NCI-H2107 (cell line): ENCODE measurements around the gene ISCU.
"Not testable (repeated sequence)": the region's sequence is repeated elsewhere in the genome, so short reads cannot be mapped to it uniquely, and the experiment has no call there.

Source experiments
- DNase-seq: peaks from one replicate; lab custom pipeline; 2025; lab: John Stamatoyannopoulos, UW

The ISCU gene

DNA sequence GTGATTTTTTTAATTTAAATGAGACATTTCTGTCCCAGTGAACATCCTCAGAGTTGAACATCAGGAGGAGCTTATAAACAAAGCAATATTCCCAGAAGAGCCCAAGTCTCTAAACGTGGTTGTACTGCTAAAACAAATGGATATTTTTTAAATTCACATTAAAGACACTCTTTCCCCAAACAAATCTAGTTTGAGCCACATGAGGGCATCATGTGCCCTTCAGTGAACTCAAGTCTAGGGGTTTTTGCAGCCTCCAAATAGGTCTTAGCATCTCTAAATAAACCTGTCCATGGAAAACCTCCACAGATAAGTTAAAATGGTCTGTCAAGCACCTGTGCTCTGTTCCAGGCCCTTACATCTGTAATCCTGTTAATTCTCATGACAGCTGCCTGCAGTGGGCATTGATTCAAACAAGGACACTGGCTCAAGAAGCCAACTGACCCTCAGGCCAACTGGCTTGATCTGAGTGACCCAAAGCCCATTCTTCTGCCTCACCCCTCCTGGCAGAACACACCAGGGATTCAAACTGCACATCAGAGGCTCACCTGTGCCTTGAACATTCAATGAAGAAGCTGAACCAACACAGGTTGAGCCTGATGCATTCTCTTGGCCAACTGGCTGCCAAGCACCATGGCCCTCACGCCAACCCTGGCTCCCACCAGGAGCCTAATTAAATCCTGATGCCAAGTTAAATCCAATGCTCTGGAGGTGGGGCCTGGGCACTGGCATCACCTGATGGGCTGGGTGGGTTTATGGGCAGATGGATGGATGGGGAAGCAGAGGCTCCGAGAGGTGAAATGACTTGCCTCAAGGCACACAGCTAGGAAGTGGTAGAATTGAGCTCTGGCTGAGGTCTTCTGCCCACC, 8.6 kb downstream of the ISCU start:
- no peak for DNase-seq

DNA sequence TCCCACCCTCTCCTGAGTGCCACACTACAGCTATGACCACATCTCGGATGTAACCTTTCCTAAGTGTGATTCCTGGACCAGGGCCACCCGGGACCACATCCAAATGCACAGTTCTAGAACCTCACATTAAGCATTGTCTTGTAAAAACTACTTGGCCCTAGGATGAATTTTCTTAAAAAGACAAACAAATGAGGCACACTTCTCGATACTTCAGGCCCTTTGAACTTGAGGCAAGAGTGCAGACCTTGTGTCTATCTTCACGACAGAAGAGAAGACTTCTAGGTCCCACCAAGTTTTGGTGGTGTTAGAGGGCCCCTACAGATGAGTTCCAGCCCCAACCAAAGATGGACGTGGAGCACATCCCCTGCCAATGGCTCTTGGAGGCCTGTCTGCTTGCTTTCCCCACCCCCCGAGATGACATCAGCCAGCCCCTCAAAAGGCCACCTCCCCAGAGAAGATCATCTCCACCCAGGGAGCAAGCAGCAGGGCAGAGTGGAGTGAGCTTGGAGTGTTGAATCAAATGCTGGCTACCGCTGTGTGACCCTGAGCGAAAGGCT, 9.3 kb downstream of the ISCU start:
- DNase-seq, result no peak

DNA sequence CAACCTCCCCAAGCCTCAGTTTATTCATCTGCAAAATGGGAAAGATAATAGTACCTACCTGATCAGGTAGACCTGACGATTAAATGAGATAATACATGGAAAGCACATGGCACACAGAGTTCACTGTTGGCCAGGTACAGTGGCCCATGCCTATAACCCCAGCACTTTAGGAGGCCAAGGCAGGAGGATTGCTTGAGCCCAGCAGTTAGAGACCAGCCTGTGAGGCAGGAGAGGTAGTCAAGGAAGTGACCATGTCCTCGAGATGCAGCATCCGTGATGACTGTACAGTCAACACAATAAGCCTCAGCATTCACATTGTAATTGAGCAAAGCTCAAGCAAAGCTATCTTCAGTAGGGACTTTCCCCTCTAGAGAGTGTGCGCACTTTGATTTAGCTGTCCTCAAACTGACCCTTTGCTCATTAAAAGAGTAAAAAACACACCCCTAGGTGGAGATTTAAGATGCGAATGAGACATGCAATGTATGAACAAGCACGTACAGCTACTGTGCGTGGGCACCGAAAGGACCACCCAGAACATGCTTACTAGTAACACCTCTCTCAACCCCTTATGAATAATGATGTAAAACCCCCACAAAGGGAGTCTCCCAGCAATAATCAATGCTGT, 9.9 kb downstream of the ISCU start:
- DNase-seq, result no peak

DNA sequence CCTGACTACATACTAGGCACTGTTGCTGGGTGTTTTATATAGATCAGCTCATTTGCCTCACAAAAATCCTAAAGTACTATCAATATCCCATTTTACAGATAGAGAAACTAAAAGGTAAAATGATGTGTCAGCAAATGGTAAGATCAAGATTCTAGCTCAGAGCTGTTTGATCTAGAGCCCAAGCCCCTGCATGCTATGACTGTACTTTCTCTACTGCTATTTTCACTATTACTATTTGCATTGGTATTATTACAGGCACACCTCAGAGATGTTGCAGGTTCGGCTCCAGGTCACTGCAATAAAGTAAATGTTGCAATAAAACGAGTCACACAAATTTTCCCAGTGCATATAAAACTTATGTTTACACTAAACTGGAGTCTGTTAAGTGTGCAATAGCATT, 10.9 kb downstream of the ISCU start:
- DNase-seq, result no peak

DNA sequence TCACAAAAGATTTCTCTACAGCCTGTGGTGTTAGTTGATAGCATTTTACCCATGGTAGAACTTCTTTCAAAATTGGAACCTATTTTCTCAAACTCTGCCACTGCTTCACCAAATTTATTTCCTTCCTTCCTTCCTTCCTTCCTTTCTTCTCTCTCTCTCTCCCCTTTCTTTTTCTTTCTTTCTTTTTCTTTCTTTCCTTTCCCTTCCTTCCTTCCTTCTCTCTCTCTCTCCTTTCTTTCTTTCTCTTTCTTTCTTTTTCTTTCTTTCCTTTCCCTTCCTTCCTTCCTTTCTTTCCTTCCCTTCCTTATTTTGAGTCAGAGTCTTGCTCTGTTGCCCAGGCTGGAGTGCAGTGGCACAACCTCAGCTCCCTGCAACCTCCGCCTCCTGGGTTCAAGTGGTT, 11.9 kb downstream of the ISCU start:
- not testable (repeated sequence) for DNase-seq

DNA sequence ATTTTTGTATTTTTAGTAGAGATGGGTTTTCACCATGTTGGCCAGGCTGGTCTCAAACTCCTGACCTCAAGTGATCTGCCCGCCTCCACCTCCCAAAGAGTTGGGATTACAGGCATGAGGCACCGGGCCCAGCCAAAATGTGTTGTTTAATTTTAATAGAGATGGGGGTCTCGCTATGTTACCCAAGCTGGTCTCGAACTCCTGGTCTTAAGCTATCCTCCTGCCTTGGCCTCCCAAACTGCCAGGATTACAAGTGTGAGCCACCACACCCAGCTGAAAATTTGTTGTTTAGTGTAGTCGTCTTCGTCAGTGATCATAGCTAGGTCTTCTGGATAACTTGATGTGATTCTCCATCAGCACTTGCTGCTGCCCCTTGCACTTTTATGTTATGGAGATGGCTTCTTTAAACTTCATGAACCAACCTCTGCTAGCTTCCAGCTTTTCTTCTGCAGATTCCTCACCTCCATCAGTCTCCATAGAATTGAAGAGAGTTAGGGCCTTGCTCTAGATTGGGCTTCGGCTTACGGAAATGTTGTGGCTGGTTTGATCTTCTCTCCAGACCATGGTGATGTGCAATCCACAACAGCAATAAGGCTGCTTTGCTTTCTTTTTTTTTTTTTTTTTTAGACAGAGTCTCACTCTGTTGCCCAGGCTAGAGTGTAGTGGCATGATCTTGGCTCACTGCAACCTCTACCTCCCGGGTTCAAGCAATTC, 13.0 kb downstream of the ISCU start:
- DNase-seq, result no peak

DNA sequence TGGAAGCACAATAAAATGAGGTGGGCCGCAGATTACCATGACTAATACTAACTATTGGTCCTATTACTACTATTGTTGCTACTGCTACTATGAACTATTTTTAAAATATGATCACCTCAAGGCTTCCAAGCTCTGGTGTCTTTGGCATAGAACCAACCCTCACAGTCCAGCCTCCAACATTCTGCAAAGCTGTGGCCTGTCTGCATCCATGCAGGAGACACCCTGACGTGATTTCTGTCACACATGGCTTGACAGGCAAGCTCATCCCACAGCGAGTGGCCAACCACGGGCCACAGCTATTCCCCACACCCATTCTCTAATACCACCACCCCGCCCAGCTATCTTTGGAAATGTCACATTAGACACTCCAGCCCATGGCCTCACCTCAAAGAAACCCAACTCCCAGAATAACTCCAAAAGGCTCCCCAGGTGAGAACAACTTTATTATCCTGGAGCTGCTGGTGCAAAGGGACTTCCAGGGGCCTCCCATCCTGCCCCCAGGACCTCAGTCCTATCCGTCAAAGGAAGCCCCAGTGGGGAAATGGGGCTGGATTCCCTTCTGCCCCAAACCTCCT, 14.4 kb downstream of the ISCU start:
- no peak for DNase-seq

DNA sequence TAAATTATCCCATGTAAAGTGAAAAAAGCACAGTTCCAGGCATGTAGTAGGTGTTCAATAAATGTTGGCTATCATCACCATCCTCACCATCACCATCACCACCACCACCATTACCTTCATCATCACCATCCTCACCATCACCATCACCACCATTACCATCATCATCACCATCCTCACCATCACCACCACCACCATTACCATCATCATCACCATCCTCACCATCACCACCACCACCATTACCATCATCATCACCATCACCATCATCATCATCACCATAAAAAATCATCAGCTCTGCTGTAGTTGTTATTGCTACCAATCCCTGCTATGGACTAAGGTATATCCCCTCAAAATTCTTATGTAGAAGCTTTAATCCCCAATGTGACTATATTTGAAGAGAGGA, 15.1 kb downstream of the ISCU start:
- DNase-seq, result no peak

DNA sequence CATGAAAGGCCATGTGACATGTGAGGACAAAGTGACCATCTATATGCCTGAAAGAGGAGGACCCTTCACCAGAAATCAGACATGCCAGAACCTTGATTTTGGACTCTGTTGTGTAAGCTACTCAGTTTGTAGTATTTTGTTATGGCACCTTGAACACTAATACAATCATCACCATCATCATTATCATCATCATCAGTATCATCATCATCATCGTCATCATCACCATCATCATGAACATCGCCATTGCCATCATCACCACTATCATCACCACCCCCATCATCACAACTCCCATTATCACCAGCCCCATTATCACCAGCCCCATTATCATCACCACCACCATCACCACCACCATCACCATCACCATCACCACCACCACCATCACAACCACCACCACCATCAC, 15.9 kb downstream of the ISCU start:
- no peak for DNase-seq

DNA sequence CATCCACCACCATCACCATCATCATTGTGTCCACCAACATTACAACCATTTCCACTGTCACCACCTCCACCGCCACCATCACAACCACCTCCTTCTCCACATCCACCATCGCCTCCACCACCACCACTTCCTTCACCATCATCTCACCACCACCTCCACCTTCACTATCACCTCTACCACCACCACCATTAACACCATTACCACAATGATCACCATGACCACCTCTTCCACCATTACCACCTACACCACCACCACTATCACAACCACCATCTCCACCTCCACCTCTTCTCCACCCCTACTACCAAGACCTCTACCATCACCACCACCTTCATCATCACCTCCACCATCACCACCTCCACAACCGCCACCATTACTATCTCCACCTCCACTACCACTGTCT, 16.4 kb downstream of the ISCU start:
- DNase-seq, result no peak

DNA sequence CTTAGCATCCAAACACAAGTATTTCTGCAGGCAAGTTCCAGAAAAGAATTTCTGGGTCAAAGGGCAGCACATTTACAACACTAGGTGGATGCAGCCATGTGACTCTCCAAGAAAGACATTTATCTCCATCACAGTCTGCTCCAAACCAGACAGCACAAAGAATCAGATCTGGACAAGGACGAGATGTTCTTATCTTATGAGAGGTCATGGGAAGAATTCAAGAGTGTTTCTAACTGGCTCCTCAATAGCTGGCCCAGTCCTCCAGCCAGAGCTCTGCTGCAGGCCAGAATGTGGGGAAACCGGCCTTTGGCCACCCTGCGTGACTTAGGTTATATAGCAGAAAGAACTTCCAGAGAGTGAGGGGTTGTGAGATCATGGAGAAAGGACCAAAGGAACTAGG, 18.1 kb downstream of the ISCU start:
- no peak for DNase-seq

DNA sequence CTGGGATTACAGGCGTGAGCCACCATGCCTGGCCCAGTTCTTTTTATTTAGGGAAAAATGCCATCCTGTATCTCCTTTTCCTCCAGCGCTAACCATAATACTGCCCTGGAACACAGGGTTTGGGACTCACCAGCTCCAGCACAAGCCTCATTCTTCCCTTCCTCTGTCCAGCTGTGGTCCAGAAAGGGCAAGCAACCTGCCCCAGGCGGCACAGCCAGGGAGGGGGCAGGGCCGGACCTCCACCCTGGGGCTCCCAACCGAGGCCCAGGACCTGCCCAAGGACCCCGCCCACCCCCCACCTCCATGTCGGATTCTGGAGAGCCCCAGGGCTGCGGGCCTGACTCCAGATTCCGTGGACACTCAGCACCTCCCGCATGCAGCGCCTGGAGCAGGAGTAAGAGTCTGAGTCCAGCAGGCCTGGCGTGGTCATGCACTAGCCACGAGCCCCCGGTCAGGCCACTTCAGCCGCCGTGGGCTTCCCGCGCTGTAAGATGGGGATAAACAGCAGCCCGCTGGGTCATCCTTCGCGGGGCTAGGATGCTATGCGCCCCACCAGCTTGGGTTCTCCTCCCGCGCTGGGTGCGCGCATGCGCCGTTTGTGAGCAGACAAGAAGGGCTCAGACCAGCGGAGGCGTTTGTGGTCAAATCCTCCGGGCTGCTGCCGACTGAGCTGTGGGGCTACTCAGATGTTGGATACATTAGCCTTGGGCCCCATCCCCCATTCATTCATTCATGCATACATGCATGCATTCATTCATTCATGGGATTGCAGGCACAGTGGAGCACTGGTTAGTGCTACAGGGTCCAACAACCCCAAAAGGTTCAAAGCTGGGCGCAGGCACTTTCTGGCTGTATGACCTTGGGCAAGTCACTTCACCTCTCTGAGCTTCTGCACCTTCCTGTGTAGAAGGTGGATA, 19.2 kb downstream of the ISCU start:
- no peak for DNase-seq

DNA sequence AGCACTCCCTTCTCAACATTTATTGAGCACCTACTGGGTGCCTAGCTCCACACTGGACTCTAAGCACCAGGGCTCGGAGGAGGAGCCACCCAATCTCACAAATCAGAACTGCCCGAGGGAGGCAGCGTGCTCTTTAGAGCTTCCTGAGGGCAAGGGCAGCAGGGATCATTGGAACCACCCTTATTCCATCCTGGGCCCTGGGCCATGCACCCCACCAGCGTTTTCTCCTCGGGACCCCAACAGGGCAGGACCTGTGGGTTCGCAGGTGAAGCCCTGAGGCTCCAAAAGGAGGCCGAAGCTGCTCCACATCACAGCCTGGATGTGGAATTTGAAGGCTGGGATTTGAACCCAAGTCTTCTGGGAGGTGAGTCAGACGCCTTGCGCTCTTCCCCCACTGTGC, 20.1 kb downstream of the ISCU start:
- DNase-seq, result no peak

DNA sequence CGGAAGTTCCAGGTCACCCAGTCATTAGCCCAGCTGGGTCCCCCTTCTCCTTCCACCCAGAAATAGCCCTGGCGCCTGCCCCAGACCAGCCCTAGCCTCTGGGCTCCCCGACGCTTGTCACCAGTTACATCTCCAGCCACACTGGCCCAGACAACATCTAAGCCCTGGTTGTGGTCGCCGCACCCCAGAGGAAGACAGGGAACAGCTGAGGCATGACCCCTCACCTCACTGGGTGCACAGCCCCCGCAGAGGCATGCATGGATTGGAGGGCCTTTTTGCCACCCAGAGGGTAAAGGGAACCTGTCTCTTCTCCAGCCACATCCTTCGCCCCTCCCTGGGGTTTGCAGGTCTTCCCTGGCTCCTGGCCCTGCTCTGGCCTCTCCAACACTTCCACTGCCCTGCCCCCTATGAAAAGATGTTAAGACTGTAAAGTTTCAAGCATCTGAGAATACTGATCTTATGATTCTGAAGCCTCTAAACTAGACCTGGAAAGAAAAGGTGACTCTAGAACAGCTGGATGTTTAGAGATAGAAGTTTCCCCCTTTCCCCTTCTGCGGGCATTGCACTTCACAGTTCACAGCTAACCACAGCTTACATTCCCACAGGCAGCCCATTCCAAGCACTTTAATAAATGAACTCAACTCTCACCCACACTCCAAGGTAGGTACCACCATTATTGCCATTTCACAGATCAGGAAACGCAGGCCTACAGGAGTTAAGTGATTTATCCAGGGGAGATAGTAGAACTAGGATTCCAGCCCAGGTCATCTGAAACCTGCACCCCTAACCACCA, 20.8 kb downstream of the ISCU start:
- no peak for DNase-seq

DNA sequence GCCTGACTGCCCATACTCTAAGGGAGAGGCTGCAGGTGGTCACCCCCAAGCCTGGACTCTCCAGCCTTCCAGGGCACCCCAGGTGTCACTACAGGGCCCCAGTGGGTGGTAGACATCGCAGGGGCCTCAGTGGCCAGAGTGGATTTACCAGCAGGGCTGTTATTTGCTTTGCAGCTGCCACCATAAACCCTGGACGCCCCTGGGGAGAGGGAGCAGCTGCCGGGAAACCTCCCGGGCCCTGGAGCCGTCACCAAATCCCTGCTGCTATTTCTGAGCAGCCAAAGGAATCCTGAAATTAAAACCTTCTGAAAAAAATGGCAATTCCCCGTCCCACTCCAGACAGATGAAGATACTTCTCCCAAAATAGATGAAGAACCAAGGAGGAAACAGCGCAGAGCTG, 21.6 kb downstream of the ISCU start:
- DNase-seq, result no peak

DNA sequence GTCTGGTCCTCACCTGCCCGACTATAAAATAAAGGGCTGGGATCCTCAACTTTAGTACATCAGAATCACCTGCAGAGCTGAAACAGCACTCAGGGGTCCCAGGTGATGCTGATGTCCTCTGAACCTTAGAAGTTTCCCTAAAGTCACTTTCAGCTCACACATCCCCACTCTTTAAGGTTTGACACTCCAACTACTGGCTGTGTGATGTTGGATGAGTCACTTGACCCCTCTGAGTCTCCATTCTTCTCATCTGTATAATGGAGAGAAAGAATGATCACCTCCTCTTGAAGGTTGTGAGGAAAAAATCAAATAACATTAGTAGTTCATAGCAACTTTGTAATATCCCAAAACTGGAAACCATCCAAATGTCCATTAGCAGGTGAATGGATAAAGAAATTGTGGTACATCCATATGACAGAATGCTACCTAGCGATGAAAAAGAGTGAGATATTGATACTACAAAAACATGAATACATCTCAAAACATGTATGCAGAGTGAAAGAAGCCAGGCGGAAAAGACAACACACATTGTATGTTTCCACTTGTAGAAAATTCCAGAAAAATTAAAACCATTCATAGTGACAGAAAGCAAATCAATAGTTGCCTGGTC, 22.2 kb downstream of the ISCU start:
- no peak for DNase-seq

DNA sequence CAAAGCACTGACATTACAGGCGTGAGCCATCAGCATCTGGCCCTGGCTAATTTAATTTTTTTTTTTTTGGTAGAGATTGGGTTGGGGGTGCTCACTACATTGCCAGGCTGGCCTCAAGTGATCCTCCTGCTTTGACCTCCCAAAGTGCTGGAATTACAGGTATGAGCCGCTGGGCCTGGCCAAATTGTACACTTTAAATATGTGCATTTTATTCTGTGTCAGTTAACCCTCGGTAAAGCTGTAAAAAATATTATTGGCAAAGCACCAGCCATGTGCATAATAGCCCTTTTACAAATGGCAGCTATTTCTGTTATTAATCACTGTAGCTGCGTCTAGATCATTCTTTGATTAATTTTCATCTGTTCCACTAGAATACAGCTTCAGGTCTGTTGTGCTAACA, 23.5 kb downstream of the ISCU start:
- no peak for DNase-seq

DNA sequence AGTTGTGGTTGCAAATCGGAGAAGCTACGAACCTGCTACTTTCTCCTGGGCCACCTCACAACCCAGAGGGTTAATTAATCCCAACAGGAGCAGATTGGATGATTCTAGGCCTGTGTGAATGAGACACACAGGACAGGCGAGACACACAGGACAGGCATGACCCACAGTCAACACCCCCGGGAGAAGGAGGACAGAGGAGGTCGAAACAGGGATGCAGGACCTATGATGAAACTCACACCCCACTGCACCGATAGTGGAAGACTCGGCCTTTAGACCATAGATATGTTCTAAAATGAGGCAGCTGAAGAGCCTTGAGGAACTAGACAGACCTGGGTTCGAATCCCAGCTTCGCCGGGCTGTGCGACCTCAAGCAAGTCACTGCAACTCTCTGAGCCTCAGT, 23.9 kb downstream of the ISCU start:
- no peak for DNase-seq

DNA sequence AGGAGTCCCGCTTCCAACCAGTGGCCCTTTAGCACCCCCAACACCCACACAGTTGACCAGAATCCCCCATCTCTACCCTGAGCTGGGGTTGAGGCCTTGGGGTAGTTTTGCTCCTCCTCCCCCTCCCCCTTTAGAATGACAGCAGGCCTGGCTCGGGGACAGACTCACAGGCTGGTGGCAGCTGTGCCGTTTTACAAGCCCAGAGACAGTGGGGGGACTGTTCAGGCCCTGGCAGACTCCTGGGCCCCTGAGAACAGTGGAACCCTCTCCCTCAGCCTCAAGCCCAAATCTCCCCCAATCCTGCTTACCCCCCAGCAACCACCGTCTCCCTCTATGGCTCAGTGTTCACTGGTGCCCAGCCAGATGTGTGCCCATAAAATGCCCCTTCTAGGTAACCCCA, 25.4 kb downstream of the ISCU start:
- no peak for DNase-seq
